GM19351 (cell line): ENCODE measurements around the gene CALN1.
"Not testable (repeated sequence)": the region's sequence is repeated elsewhere in the genome, so short reads cannot be mapped to it uniquely, and the experiment has no call there.

Experiments
- ATAC-seq: cut with Tn5 transposase; IDR thresholded peaks from one replicate; pipeline ENCODE4 v1.9.1; 2021; ENCODE audit warnings: mild to moderate bottlenecking, moderate library complexity; ENCODE audit not compliant: unreplicated experiment

The CALN1 gene

DNA sequence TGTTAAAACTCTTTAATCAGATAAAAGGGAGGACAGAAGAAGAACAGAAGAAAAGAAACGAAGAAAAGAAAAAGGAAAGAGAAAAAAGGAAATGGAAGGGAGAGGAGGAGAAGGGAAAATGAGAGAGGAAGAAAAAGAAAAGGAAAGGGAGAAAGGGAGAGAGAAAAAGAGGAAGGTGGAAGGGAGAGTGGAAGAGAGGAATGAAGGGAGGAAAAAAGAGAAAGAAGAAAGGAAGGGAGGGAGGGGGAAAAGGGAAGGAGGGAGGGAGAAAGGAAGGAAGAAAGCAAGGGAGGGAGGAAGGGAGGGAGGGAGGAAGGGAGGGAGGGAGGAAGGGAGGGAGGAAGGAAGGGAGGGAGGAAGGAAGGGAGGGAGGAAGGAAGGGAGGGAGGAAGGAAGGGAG is 305.7 kb downstream of the CALN1 start:
- no peak for ATAC-seq

- no peak for ATAC-seq
Observed at GRCh38 chr7:72101444-72101843, 310.7 kb downstream of the CALN1 start.

- no peak for ATAC-seq
Observed at GRCh38 chr7:72099784-72100183, 312.4 kb downstream of the CALN1 start.

DNA sequence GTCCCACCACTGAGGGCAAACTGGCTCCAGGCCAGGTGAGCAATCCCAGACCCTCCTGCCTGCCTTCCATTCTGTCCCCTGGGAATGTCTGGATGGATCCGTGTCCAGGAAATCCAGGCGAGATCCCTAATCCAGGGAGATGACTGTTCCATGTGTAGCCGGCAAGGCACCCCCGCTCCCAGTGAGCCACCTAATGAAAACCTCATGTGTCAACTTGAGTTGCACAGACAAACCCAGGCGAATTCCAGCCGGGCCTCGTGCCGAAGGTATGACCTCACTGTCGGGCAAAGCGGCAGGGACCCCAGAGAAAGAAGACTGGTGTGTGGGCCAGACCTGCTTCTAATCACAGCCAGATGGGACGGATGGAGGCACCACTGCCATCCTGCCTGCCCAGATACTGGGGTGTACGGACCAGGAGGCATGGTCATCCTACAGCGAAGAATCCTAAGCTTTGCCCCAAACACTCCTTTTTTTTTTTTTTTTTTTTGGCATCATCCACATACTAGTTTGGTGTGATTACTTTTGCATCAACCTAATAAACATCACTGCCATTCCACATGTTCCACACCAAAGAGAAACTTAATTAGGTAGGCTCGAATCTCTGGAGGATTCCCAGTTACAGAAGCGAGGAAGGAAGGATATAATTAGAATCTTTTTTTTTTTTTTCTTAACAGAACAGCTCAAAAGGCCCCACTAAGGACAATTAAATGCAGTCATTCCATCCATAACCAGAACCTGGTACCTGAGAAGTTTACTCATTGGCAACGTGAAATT is 313.1 kb downstream of the CALN1 start:
- ATAC-seq, result no peak

DNA sequence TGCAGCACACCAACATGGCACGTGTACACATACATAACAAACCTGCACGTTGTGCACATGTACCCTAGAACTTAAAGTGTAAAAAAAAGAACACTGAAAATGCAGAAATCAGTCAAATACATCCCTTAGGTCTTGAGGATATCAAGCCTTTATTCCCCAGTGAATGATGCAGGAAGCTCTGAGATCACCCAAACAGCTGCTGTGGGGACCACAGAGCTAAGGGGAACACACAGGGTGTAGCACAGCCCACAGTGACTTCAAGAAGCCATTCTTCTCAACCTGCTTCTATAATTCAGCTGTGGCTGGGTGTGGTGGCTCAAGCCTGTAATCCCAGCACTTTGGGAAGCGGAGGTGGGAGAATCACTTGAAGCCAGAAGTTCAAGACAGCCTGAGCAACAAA is 314.9 kb downstream of the CALN1 start:
- ATAC-seq, result no peak

GRCh38 chr7:72092769-72093168 is 319.4 kb downstream of the CALN1 start:
- ATAC-seq, result no peak

GRCh38 chr7:72087926-72088325 is 324.2 kb downstream of the CALN1 start:
- ATAC-seq, result no peak

DNA sequence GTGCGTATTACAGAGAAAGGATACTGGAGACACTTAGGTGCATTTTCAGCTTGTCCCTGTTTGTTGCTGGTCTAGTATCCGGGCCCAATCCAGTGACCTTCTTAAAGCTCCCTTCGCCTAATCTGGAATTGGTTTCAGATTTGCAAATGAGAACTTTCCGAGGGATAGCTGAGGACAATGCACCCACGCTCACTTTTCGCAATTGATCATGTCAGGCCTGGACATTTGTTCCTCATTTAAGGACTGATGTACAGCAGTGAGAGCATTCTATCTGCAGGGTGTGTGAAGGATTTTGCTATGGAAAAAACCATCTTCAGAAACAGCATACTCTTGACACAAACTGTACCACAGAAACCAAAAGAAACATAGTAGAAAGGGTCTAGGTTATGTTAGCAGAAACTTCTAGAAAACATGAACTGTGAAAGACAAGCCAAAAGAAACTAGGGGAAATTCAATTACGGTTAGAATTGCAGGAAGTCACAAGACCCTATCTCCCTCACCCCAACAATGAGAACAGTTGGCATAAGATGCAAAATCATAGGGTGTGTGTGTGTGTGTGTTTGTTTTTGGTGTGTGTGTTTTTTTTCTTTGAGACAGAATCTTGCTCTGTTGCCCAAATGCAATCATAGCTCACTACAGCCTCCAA is 331.1 kb downstream of the CALN1 start:
- ATAC-seq, result no peak

- no peak for ATAC-seq
Observed at GRCh38 chr7:72080341-72080766, 331.8 kb downstream of the CALN1 start.

- no peak for ATAC-seq
Observed at GRCh38 chr7:72078856-72079255, 333.3 kb downstream of the CALN1 start.

DNA sequence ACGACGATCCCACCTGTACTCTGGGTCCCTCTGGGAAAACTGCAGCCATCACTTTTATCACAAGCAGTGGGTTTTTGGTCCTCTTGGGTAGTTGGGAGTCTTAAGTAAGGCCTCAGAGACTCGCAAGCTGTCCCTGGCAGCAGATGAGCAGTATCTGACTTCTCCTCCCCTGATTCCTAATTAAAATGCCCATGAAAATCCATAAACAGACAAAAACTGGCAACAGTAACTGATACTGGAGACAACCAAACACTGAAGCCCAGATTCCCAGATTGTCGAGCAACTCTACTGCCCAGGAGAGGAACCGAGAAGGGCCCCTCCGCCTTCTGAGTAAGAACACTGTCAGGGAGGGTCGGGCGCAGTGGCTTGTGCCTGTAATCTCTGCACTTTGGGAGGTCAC is 333.8 kb downstream of the CALN1 start:
- ATAC-seq, result no peak

- ATAC-seq, result no peak
Observed at GRCh38 chr7:72077786-72078185, 334.4 kb downstream of the CALN1 start.

- no peak for ATAC-seq
Observed at GRCh38 chr7:72072901-72073300, 339.2 kb downstream of the CALN1 start.

GRCh38 chr7:72069263-72069662 is 342.9 kb downstream of the CALN1 start:
- ATAC-seq, result no peak

GRCh38 chr7:72065764-72066163 is 346.4 kb downstream of the CALN1 start:
- ATAC-seq, result not testable (repeated sequence)

GRCh38 chr7:72064916-72065315 is 347.2 kb downstream of the CALN1 start:
- no peak for ATAC-seq

GRCh38 chr7:72063330-72063729 is 348.8 kb downstream of the CALN1 start:
- ATAC-seq, result no peak

GRCh38 chr7:72062666-72063065 is 349.5 kb downstream of the CALN1 start:
- no peak for ATAC-seq

DNA sequence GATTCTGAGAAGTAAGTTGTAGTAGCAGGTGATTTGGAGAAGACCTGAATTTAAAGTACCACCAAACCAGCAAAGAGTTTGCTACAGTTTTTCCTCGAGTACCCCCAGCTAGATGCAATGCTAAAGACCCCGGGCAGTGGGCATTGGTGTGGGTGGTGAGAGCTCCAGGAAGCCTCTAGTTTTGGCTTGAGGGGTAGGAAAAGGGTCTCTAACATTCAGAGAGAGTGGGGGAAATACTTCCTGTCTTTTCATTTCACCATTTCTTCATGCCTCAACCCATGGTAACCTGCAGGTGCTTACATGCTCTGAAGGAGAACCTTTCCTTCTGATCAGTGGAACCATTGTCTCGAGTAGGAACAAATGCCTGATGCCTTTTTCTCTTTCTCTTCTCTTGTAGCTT is 352.2 kb downstream of the CALN1 start:
- ATAC-seq, result no peak

GRCh38 chr7:72058579-72058978 is 353.6 kb downstream of the CALN1 start:
- ATAC-seq, result no peak

DNA sequence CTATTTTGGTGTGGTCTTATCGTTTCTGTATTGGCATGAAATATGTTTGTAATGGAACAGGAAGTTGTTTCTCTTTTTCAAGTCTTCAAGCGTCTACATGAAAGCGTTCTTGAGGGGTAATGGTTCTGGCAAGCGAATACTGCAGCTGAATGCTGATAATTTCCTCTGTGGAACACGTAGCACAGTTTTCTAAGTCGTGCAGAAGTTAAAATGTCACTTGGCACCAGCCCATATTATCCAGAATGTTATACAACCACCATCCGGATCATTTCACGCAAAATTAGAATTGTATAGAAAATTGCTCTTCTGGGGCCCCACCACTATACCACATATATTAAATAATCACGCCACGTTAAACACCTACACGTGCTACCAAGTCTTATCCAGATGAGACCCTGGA is 354.3 kb downstream of the CALN1 start:
- ATAC-seq, result no peak

DNA sequence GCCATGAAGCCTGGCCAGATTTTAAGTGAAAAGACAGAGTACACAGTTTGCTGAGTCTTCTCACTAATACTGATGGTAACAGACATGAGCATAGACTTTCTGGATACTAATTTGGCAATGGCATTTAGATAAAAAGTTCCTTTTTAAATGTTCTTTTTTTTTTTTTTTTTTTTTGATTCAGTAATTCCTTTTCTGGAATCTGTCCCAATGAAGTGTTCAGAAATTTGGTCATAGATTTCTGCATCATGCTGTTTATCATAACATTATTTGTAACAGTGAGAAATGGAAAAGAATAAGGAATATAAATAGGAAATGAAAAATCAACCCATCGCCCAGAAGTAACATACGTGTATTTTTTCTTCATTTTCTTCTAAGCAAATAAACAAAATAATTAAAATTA is 354.9 kb downstream of the CALN1 start:
- ATAC-seq, result no peak

GRCh38 chr7:72055426-72055825 is 356.7 kb downstream of the CALN1 start:
- ATAC-seq, result no peak
